Measurements from ENCODE around the gene MOB2. TPM values are rescaled to one million over a fixed set of nuclear protein-coding genes. Genes with fewer than 3 reads are reported as not detected.

The MOB2 gene
- total RNA-seq, 2 donors from 2014 or later = 11.4 to 31.3 TPM

GRCh38 chr11:1422481-1422880, 64.1 kb downstream of the MOB2 start:
- no peak for ATAC-seq

GRCh38 chr11:1421291-1421690, 65.3 kb downstream of the MOB2 start:
- no peak for TF ChIP-seq POLR2A (IDR thresholded peaks at IDR 0.05)
- no peak for TF ChIP-seq CTCF (IDR thresholded peaks at IDR 0.05)
- H3K4me3 ChIP-seq = no peak overlapping the region
- ATAC-seq (no peak), DNase-seq (no peak)
- no peaks in the 10 kb centered on the region for H3K36me3 ChIP-seq (replicated peaks in 1 of 2; ENCODE audit: insufficient read depth in 1 of 2, low read depth in 2 of 2)
- peaks cover 42% of the 10 kb centered on the region for H3K4me1 ChIP-seq
- no peaks in the 10 kb centered on the region for H3K27me3 ChIP-seq
- H3K9me3 ChIP-seq = peaks cover 0 to 16% (median 0%) of the 10 kb centered on the region in 3 donors
- 83% methylated on average over 11 of the region's 11 CpGs; no CpG with 5 or more reads in 1 of the 2 donors for WGBS, 2 donors
- H3K27ac ChIP-seq = no peak overlapping the region
- intact Hi-C loops (cut with DNase I) = no loop called here

More at GRCh38 chr11:1422481-1422880, 64.1 kb downstream of the MOB2 start:
- intact Hi-C loops (cut with DNase I) = no loop called here
- Histone ChIP-seq H3K4me1 (peaks cover 42% of the 10 kb centered on the region), H3K4me3 (no peak overlapping the region), H3K27ac (no peak overlapping the region), H3K36me3 (replicated peaks in 1 of 2; ENCODE audit: insufficient read depth in 1 of 2, low read depth in 2 of 2) (no peaks in the 10 kb centered on the region), H3K9me3 (peaks cover 0 to 16% (median 0%) of the 10 kb centered on the region in 3 donors), H3K27me3 (no peaks in the 10 kb centered on the region)
- 53 to 60% methylated on average over 2 to 8 of the region's 9 CpGs for WGBS, 2 donors
- TF ChIP-seq CTCF (IDR thresholded peaks at IDR 0.05) = no peak
- TF ChIP-seq POLR2A (IDR thresholded peaks at IDR 0.05) = no peak
- peak in 1 of 4 donors; percentile 20 for DNase-seq

GRCh38 chr11:1419811-1420210, 66.8 kb downstream of the MOB2 start:
- intact Hi-C loops (cut with DNase I) = no loop called here

More at GRCh38 chr11:1419811-1420210, 66.8 kb downstream of the MOB2 start:
- H3K4me3 ChIP-seq = no peak overlapping the region
- DNase-seq (no peak), ATAC-seq (no peak)
- H3K27ac ChIP-seq = no peak overlapping the region
- H3K36me3 ChIP-seq (replicated peaks in 1 of 2; ENCODE audit: insufficient read depth in 1 of 2, low read depth in 2 of 2) = no peaks in the 10 kb centered on the region
- TF ChIP-seq CTCF (IDR thresholded peaks at IDR 0.05) (no peak), POLR2A (IDR thresholded peaks at IDR 0.05) (no peak)
- H3K27me3 ChIP-seq = no peaks in the 10 kb centered on the region
- 74 to 77% methylated on average over 11 to 17 of the region's 17 CpGs for WGBS, 2 donors
- H3K9me3 ChIP-seq = peaks cover 0 to 16% (median 0%) of the 10 kb centered on the region in 3 donors
- peaks cover 46% of the 10 kb centered on the region for H3K4me1 ChIP-seq

Other genes with a start within 250 kb of the MOB2 start
- 10 to 100 TPM; 51.1 to 63.9 TPM for gene TOLLIP, start 177.1 kb downstream of the MOB2 start, total RNA-seq
- gene BRSK2, start 96.8 kb downstream of the MOB2 start, total RNA-seq = 100 to 1,000 TPM in 1 of 2 donors, 10 to 100 TPM in 1; 67.5 to 113 TPM
- gene DUSP8, start 85.5 kb upstream of the MOB2 start, total RNA-seq = 10 to 100 TPM in 1 of 2 donors, 1 to 10 TPM in 1; 7.0 to 19.1 TPM
- not detected for gene KRTAP5-1, start 98.5 kb upstream of the MOB2 start, total RNA-seq
- not detected for gene KRTAP5-2, start 111.5 kb upstream of the MOB2 start, total RNA-seq
- not detected for gene KRTAP5-3, start 121.7 kb upstream of the MOB2 start, total RNA-seq
- not detected for gene KRTAP5-4, start 135.4 kb upstream of the MOB2 start, total RNA-seq
- not detected for gene KRTAP5-5, start 143.0 kb upstream of the MOB2 start, total RNA-seq
- gene KRTAP5-6, start 210.4 kb upstream of the MOB2 start, total RNA-seq = not detected

All from body of pancreas (tissue), 4 donors.